ENCODE measurements around the gene ZBTB38. TPM values are rescaled to one million over a fixed set of nuclear protein-coding genes. Genes with fewer than 3 reads are reported as not detected.

ZBTB38 gene
- total and polyA plus RNA-seq, 2 of the 13 experiments (the other 11 are each of a cell fraction or from before 2014, with no cell fraction given) = 26.8 to 51.7 TPM

- TF ChIP-seq ARHGAP35 (CRISPR knock-in tag; IDR thresholded peaks at IDR 0.05; ENCODE audit: borderline replicate concordance) = no peak
- TF ChIP-seq PAXIP1 (CRISPR knock-in tag; conservative IDR thresholded peaks at IDR 0.05) = peak; percentile 93
- TF ChIP-seq THAP11 (CRISPR knock-in tag; IDR thresholded peaks at IDR 0.05) = peak; percentile 85
- peak; percentile 32; the same call in 1 of the 2 replicates for TF ChIP-seq KDM6A (CRISPR knock-in tag; IDR thresholded peaks at IDR 0.05; ENCODE audit: low read depth)
- TF ChIP-seq ZNF101 (CRISPR knock-in tag; IDR thresholded peaks at IDR 0.05; ENCODE audit: borderline replicate concordance, low read depth) = no peak
- 0 out of 2 replicates have a peak, but pooled peaks have one; percentile 65 for TF ChIP-seq HHEX (CRISPR knock-in tag; IDR thresholded peaks at IDR 0.05)
- no peak for TF ChIP-seq ZNF737 (CRISPR knock-in tag; IDR thresholded peaks at IDR 0.05; ENCODE audit: borderline replicate concordance)
- no peak for TF ChIP-seq ZBTB3 (CRISPR knock-in tag; IDR thresholded peaks at IDR 0.05; ENCODE audit: borderline replicate concordance, low read depth)
- TF ChIP-seq ZNF124 (CRISPR knock-in tag; IDR thresholded peaks at IDR 0.05) = 0 out of 2 replicates have a peak, but pooled peaks have one; percentile 24
- peak; percentile 93 for TF ChIP-seq FOXA3 (CRISPR knock-in tag; IDR thresholded peaks at IDR 0.05)
- TF ChIP-seq RXRA (CRISPR knock-in tag; IDR thresholded peaks at IDR 0.05) = peak; percentile 15; the same call in 1 of the 2 replicates
- no peak for TF ChIP-seq SIX4 (CRISPR knock-in tag; IDR thresholded peaks at IDR 0.05)
- TF ChIP-seq ATF4 (CRISPR knock-in tag; IDR thresholded peaks at IDR 0.05) = no peak
- TF ChIP-seq FOSL1 (CRISPR knock-in tag; IDR thresholded peaks at IDR 0.05; ENCODE audit: borderline replicate concordance) = no peak; the same call in 1 of the 2 replicates
- TF ChIP-seq POLR2AphosphoS5 (IDR thresholded peaks at IDR 0.05; ENCODE audit: low read depth, low read length) = no peak
- TF ChIP-seq SMAD9 (CRISPR knock-in tag; IDR thresholded peaks at IDR 0.05) = no peak
- TF ChIP-seq SOX13 (IDR thresholded peaks at IDR 0.05) = peak; percentile 76
- TF ChIP-seq SOX13 (CRISPR knock-in tag; conservative IDR thresholded peaks at IDR 0.05 in 1 of 2, IDR thresholded peaks at IDR 0.05 in 1 of 2) = peak in 1 of 2 experiments; percentile 93; a peak in 2 of 4 replicates
- no peak for TF ChIP-seq ZNF709 (CRISPR knock-in tag; IDR thresholded peaks at IDR 0.05)
- no peak for TF ChIP-seq MYNN (CRISPR knock-in tag; IDR thresholded peaks at IDR 0.05; ENCODE audit: low read depth)
- TF ChIP-seq ZNF563 (CRISPR knock-in tag; IDR thresholded peaks at IDR 0.05) = no peak
- no peak for TF ChIP-seq ZNF10 (CRISPR knock-in tag; IDR thresholded peaks at IDR 0.05; ENCODE audit: borderline replicate concordance, low read depth)
- peak; percentile 87; the same call in 1 of the 2 replicates for TF ChIP-seq GATA4 (IDR thresholded peaks at IDR 0.05; ENCODE audit: borderline replicate concordance, low read depth)
- no peak for TF ChIP-seq NR0B2 (CRISPR knock-in tag; IDR thresholded peaks at IDR 0.05)
- TF ChIP-seq E2F2 (CRISPR knock-in tag; IDR thresholded peaks at IDR 0.05; ENCODE audit: borderline replicate concordance) = no peak
Observed at GRCh38 chr3:141360888-141361598, 7.3 kb upstream of the ZBTB38 start (continued).

Measured in HepG2 (cell line).